ENCODE results near the gene ADCY9.

- TF ChIP-seq PRDM4 (tag by site-specific recombination; IDR thresholded peaks at IDR 0.05) (no peak), REPIN1 (tag by site-specific recombination; IDR thresholded peaks at IDR 0.05; ENCODE audit: low read depth) (no peak), PRDM1 (tag by site-specific recombination; IDR thresholded peaks at IDR 0.05) (no peak), ZNF274 (IDR thresholded peaks at IDR 0.05; ENCODE audit: low read length) (no peak), ZNF274 (tag by site-specific recombination; IDR thresholded peaks at IDR 0.05; ENCODE audit: borderline replicate concordance) (no peak), CTCF (tag by site-specific recombination; IDR thresholded peaks at IDR 0.05) (no peak), ZNF140 (tag by site-specific recombination; IDR thresholded peaks at IDR 0.05) (no peak), ZNF561 (tag by site-specific recombination; IDR thresholded peaks at IDR 0.05; ENCODE audit: borderline replicate concordance) (no peak), ZNF830 (tag by site-specific recombination; IDR thresholded peaks at IDR 0.05; ENCODE audit: low read depth) (no peak), RBAK (tag by site-specific recombination; IDR thresholded peaks at IDR 0.05) (no peak), ZNF350 (tag by site-specific recombination; IDR thresholded peaks at IDR 0.05) (no peak), HOXA7 (CRISPR knock-in tag; IDR thresholded peaks at IDR 0.05; ENCODE audit: borderline replicate concordance) (no peak)
Observed at GRCh38 chr16:4028144-4028543, 88.1 kb downstream of the ADCY9 start.
